ENCODE results near the gene MYH15. TPM values are rescaled to one million over a fixed set of nuclear protein-coding genes. Genes with fewer than 3 reads are reported as not detected.

Gene MYH15
- total and polyA plus RNA-seq, 2 of the 8 experiments (the other 6 are each of a cell fraction or from before 2014, with no cell fraction given): under 0.01 TPM; not detected in 1

DNA sequence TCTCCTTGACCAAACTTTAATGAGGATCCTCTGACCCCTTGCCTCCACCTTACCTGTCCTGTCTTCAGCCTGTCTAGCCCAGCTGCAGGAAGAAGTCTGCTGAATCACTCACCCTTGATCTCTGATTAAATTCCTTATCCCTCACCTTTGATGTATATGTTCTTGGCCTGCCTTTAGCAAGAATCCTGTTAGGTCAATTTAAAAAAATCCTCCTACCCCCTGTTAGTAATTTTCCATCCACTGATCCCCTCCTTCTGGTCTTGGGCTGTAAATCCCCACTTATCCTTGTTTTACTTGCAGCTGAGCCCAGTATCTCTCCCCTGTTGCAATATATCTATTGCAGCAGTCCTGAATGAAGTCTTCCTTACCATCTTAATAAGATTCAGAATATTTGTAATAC is 39.0 kb downstream of the MYH15 start:
- Histone ChIP-seq H4K8ac (ENCODE audit: extremely low read depth, insufficient read depth, low read length) (no peak overlapping the region), H3K4me1 (replicated peaks in 1 of 4; ENCODE audit: control insufficient read depth in 3 of 4, insufficient read depth in 4 of 4, low read length in 3 of 4) (0 out of 7 replicates have a peak, but pooled peaks cover 0 to 2% (median 0%) of the 10 kb centered on the region in 4 experiments), H4K5ac (ENCODE audit: insufficient read length, low read depth, low read length) (no peak overlapping the region), H3K9ac (replicated peaks in 1 of 4; ENCODE audit: extremely low read depth in 1 of 4, low read depth in 3 of 4, low read length in 3 of 4) (no peak overlapping the region), H3K4me2 (ENCODE audit: insufficient read depth in 1 of 2, low read depth in 2 of 2, low read length in 2 of 2) (no peak overlapping the region; a peak in 1 of 4 replicates), H3K79me2 (ENCODE audit: control insufficient read depth in 1 of 2, insufficient read depth in 2 of 2, low read length in 2 of 2) (no peaks in the 10 kb centered on the region), H3K9me3 (ENCODE audit: insufficient read depth in 2 of 2, low read depth in 1 of 2, low read length in 1 of 2) (no peaks in the 10 kb centered on the region), H3K4ac (replicated peaks; ENCODE audit: insufficient read length, low read depth, low read length) (no peak overlapping the region), H3K18ac (ENCODE audit: extremely low read depth, low read length) (no peak overlapping the region), H3K79me1 (ENCODE audit: low read depth, low read length) (no peaks in the 10 kb centered on the region), H2BK12ac (ENCODE audit: low read depth, low read length) (peak overlapping the region; percentile 19; the same call in 1 of the 2 replicates), H3K14ac (ENCODE audit: insufficient read length) (no peak overlapping the region), H2AK5ac (ENCODE audit: low read depth, low read length) (no peak overlapping the region), H2AFZ (ENCODE audit: low read length) (peak overlapping the region; percentile 78), H3K56ac (replicated peaks; ENCODE audit: insufficient read length, low read depth, low read length) (no peak overlapping the region), H3K23ac (ENCODE audit: insufficient read length) (no peak overlapping the region), H3K36me3 (ENCODE audit: control insufficient read depth in 2 of 4, insufficient read depth in 4 of 4, low read length in 3 of 4) (no peaks in the 10 kb centered on the region), H2BK120ac (replicated peaks; ENCODE audit: low read depth, low read length) (no peak overlapping the region), H4K91ac (replicated peaks; ENCODE audit: insufficient read length, low read length) (no peak overlapping the region), H3K27ac (ENCODE audit: low read depth, low read length) (no peak overlapping the region), H3K23me2 (ENCODE audit: low read depth, low read length) (no peaks in the 10 kb centered on the region), H4K20me1 (replicated peaks in 1 of 2; ENCODE audit: control insufficient read depth in 1 of 2, insufficient read depth in 2 of 2, low read length in 2 of 2) (no peaks in the 10 kb centered on the region), H2BK20ac (ENCODE audit: low read length) (no peak overlapping the region), H2BK5ac (ENCODE audit: low read depth, low read length) (no peak overlapping the region), H3K4me3 (ENCODE audit: extremely low read depth in 1 of 4, insufficient read depth in 2 of 4, low read depth in 3 of 4, low read length in 4 of 4) (no peak overlapping the region), H2BK15ac (ENCODE audit: low read length) (no peak overlapping the region), H3K27me3 (replicated peaks in 1 of 4; ENCODE audit: control insufficient read depth in 3 of 4, extremely low read depth in 1 of 4, insufficient read depth in 3 of 4, low read length in 3 of 4) (no peaks in the 10 kb centered on the region)
- FAIRE-seq: peak; percentile 28
- no peak for DNase-seq (ENCODE audit: low read depth in 1 of 2, low spot score in 2 of 2)
- POLR2A ChIA-PET (ENCODE audit: partially characterized antibody): no interaction called here
- CTCF ChIA-PET (ENCODE audit: partially characterized antibody): interaction anchor here (1.0 to 1.1 kb wide), 2 partner anchors 247 to 533 kb away, joined by 3 read pairs; no protein-coding TSS in a partner anchor
- TF ChIP-seq HDAC2 (IDR thresholded peaks at IDR 0.05; ENCODE audit: borderline replicate concordance in 1 of 2, low read depth in 2 of 2, low read length in 2 of 2) (no peak), RBBP5 (IDR thresholded peaks at IDR 0.05; ENCODE audit: borderline replicate concordance, low read depth, low read length) (no peak), CHD1 (IDR thresholded peaks at IDR 0.05; ENCODE audit: low read depth, low read length) (no peak), HDAC6 (IDR thresholded peaks at IDR 0.05; ENCODE audit: low read depth, low read length) (no peak), RXRA (IDR thresholded peaks at IDR 0.05; ENCODE audit: insufficient read depth, low read depth, low read length) (no peak), CHD2 (IDR thresholded peaks at IDR 0.05; ENCODE audit: low read length) (no peak), NANOG (IDR thresholded peaks at IDR 0.05; ENCODE audit: insufficient read depth, low read depth, low read length, poor library complexity, severe bottlenecking) (no peak), RFX5 (IDR thresholded peaks at IDR 0.05; ENCODE audit: borderline replicate concordance, low read depth, low read length) (no peak)
- TF ChIP-seq, protein P1, sequence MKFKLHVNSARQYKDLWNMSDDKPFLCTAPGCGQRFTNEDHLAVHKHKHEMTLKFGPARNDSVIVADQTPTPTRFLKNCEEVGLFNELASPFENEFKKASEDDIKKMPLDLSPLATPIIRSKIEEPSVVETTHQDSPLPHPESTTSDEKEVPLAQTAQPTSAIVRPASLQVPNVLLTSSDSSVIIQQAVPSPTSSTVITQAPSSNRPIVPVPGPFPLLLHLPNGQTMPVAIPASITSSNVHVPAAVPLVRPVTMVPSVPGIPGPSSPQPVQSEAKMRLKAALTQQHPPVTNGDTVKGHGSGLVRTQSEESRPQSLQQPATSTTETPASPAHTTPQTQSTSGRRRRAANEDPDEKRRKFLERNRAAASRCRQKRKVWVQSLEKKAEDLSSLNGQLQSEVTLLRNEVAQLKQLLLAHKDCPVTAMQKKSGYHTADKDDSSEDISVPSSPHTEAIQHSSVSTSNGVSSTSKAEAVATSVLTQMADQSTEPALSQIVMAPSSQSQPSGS (IDR thresholded peaks at IDR 0.05; ENCODE audit: low read length): no peak
- TF ChIP-seq, protein P2, sequence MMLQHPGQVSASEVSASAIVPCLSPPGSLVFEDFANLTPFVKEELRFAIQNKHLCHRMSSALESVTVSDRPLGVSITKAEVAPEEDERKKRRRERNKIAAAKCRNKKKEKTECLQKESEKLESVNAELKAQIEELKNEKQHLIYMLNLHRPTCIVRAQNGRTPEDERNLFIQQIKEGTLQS (IDR thresholded peaks at IDR 0.05; ENCODE audit: insufficient read depth, low read depth, low read length): no peak
